ENCODE measurements around the gene GRIN2D.

Gene GRIN2D

DNA sequence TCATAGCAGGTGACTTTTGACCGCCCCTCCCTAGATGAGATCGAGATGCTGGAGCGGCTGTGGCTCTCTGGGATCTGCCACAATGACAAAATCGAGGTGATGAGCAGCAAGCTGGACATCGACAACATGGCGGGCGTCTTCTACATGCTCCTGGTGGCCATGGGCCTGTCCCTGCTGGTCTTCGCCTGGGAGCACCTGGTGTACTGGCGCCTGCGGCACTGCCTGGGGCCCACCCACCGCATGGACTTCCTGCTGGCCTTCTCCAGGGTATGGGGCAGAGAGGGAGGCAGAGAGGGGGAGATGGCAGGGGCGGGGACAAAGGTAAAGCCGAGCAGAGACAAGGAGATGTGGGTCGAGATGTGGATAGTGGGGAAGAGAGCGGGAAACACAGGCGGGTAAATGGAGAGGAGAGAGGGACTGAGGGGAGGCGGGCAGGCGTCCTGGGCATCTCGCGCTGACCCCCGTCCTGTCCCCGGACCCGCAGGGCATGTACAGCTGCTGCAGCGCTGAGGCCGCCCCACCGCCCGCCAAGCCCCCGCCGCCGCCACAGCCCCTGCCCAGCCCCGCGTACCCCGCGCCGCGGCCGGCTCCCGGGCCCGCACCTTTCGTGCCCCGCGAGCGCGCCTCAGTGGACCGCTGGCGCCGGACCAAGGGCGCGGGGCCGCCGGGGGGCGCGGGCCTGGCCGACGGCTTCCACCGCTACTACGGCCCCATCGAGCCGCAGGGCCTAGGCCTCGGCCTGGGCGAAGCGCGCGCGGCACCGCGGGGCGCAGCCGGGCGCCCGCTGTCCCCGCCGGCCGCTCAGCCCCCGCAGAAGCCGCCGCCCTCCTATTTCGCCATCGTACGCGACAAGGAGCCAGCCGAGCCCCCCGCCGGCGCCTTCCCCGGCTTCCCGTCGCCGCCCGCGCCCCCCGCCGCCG is 48.9 kb downstream of the GRIN2D start:
- DNase-seq (ENCODE audit: low read depth), result no peak

DNA sequence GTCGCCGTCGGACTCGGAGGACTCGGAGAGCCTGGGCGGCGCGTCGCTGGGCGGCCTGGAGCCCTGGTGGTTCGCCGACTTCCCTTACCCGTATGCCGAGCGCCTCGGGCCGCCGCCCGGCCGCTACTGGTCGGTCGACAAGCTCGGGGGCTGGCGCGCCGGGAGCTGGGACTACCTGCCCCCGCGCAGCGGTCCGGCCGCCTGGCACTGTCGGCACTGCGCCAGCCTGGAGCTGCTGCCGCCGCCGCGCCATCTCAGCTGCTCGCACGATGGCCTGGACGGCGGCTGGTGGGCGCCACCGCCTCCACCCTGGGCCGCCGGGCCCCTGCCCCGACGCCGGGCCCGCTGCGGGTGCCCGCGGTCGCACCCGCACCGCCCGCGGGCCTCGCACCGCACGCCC is 49.8 kb downstream of the GRIN2D start:
- no peak for DNase-seq (ENCODE audit: low read depth)

Data from T follicular helper cell (primary cell).